Activated B cell treated with CpG ODN at 0.5 μM for 24 hours (primary cell): Measurements from ENCODE around the gene PNRC2. TPM values are rescaled to one million over a fixed set of nuclear protein-coding genes. Genes with fewer than 3 reads are reported as not detected.

Experiments
- ATAC-seq: fragments of 200-7000 bp; cut with Tn5 transposase; one replicate; pipeline ENCODE4 v1.10.0; 2021; ENCODE audit warnings: low read depth, mild to moderate bottlenecking, moderate library complexity
- CTCF ChIA-PET: fragments of 350-600 bp; sonication (Branson Sonifier 250); formaldehyde crosslinking; loops from one replicate; lab custom pipeline; 2021; ENCODE audit warnings: antibody characterized with exemption; lab: Charles Lee
- POLR2A ChIA-PET: fragments of 350-600 bp; sonication (Branson Sonifier 250); formaldehyde crosslinking; loops from one replicate; lab custom pipeline; 2021; ENCODE audit warnings: antibody characterized with exemption; lab: Charles Lee
- DNase-seq: peaks from one replicate; pipeline ENCODE4 v3.0.0; 2022
- H3K27ac Mint-ChIP-seq: one replicate; pipeline ENCODE4 v1.8.0; 2020; ENCODE audit warnings: mixed read lengths
- H3K27me3 Mint-ChIP-seq: one replicate; pipeline ENCODE4 v1.8.0; 2021; ENCODE audit warnings: mixed read lengths
- H3K36me3 Mint-ChIP-seq: one replicate; pipeline ENCODE4 v1.8.0; 2021; ENCODE audit warnings: low read depth, mixed read lengths
- H3K4me1 Mint-ChIP-seq: one replicate; pipeline ENCODE4 v1.8.0; 2021; ENCODE audit warnings: mixed read lengths
- H3K4me3 Mint-ChIP-seq: one replicate; pipeline ENCODE4 v1.8.0; 2020; ENCODE audit warnings: mild to moderate bottlenecking, mixed read lengths
- H3K9me3 Mint-ChIP-seq: one replicate; pipeline ENCODE4 v1.8.0; 2020; ENCODE audit warnings: mixed read lengths
- intact Hi-C: fragments of 100-400 bp; cut with micrococcal nuclease; formaldehyde crosslinking; loops from one replicate; pipeline ENCODE4 v1.15.1; 2024
- total RNA-seq: library from RNA; stranded (reverse); gene quantifications from 2 replicates; pipeline ENCODE4 v1.2.3, GENCODE V29; 2022
- TF ChIP-seq, protein P1 (sequence below): fragments of 200-600 bp; IDR thresholded peaks from one replicate; pipeline ENCODE4 v1.8.0; 2022; ENCODE audit warnings: antibody characterized with exemption, mild to moderate bottlenecking

Gene PNRC2
- total RNA-seq, 1 donor from 2014 or later = 184 TPM

DNA sequence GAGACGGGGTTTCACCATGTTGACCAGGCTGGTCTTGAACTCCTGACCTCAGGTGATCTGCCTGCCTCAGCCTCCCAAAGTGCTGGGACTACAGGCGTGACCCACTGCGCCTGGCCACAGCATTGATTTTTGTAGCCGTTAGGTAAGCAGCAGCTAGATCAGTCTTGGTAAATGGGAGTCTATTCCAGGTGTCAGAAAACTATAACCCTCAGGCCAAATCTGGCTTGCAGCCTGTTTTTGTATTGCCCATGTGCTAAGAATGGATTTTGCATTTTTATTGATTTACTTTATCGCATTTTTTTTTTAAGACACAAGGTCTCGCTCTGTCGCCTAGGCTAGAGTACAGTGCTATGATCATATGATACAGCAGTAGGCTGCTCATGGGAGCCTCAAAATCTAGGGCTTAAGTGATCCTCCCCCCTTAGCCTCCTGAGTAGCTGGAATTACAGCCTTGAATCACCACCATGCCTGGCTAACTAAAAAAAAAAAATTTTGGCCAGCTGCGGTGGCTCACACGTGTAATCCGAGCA lies 37.1 kb downstream of the PNRC2 start:
- POLR2A ChIA-PET = no interaction called here
- intact Hi-C loops = no loop called here
- H3K4me1 Mint-ChIP-seq = peaks cover 2% of the 10 kb centered on the region
- no peak overlapping the region for H3K4me3 Mint-ChIP-seq
- CTCF ChIA-PET = no interaction called here
- no peak overlapping the region for H3K27ac Mint-ChIP-seq
- ATAC-seq (no peak), DNase-seq (no peak)
- TF ChIP-seq, protein P1, sequence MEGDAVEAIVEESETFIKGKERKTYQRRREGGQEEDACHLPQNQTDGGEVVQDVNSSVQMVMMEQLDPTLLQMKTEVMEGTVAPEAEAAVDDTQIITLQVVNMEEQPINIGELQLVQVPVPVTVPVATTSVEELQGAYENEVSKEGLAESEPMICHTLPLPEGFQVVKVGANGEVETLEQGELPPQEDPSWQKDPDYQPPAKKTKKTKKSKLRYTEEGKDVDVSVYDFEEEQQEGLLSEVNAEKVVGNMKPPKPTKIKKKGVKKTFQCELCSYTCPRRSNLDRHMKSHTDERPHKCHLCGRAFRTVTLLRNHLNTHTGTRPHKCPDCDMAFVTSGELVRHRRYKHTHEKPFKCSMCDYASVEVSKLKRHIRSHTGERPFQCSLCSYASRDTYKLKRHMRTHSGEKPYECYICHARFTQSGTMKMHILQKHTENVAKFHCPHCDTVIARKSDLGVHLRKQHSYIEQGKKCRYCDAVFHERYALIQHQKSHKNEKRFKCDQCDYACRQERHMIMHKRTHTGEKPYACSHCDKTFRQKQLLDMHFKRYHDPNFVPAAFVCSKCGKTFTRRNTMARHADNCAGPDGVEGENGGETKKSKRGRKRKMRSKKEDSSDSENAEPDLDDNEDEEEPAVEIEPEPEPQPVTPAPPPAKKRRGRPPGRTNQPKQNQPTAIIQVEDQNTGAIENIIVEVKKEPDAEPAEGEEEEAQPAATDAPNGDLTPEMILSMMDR = no peak
- no peaks in the 10 kb centered on the region for H3K27me3 Mint-ChIP-seq
- H3K9me3 Mint-ChIP-seq = no peaks in the 10 kb centered on the region
- no peaks in the 10 kb centered on the region for H3K36me3 Mint-ChIP-seq

- Mint-ChIP-seq H3K36me3 (no peaks in the 10 kb centered on the region), H3K27ac (no peak overlapping the region), H3K4me1 (no peaks in the 10 kb centered on the region), H3K4me3 (no peak overlapping the region), H3K9me3 (no peaks in the 10 kb centered on the region), H3K27me3 (no peaks in the 10 kb centered on the region)
- DNase-seq (no peak), ATAC-seq (no peak)
- TF ChIP-seq, protein P1 = no peak
- intact Hi-C loops = no loop called here
- ChIA-PET POLR2A (interaction anchor here (0.6 kb wide), 1 partner anchor 397 kb away, joined by 5 read pairs; no protein-coding TSS in a partner anchor), CTCF (no interaction called here)
Measured at GRCh38 chr1:23997812-23998211, 38.2 kb downstream of the PNRC2 start.

DNA sequence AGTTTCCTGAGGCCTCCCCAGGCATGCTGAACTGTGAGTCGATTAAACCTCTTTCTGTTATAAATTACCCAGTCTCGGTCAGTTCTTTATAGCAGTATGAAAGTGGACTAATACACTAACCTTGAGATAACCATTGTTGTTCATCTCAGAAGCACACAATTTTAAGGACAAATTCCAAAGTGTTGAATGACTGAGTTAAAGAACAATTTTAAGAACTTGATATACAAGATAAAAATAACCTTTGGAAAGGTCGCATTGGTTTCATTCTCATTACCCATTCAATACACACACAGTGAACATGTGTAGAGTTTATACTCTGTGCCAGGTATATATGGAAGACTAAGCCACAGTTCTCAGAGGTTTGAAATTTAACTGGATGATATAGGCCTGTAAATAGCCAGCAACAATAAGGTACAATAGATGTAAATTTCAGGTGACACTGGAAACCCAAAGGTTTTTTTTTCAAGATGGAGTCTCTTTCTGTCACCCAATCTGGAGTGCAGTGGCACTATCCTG lies 39.6 kb downstream of the PNRC2 start:
- Mint-ChIP-seq H3K9me3 (no peaks in the 10 kb centered on the region), H3K4me3 (no peak overlapping the region)
- CTCF ChIA-PET = no interaction called here

DNA sequence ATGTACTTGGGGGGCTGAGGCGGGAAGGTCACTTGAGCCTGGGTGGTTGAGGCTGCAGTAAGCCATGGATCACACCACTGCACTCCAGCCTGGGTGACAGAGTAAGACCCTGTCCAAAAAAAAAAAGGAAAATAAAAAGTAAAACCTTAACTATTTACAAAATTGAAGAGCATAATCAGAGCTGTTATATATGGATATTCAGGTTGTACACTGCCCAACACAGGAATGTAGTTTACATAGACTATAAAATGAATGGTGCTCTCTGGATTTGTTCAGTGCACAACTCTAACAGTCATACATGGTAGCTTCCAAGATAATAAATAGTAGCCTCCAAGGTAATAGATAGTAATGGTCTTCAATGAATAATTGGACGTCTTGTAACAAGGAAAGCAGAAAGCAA lies 43.1 kb downstream of the PNRC2 start:
- H3K4me1 Mint-ChIP-seq = peaks cover 8% of the 10 kb centered on the region
- intact Hi-C loops = no loop called here
- ChIA-PET CTCF (interaction anchor here (1.3 kb wide), 1 partner anchor 26 kb away, joined by 3 read pairs; no protein-coding TSS in a partner anchor), POLR2A (no interaction called here)
- H3K36me3 Mint-ChIP-seq = no peaks in the 10 kb centered on the region
- no peak overlapping the region for H3K4me3 Mint-ChIP-seq
- peaks cover 4% of the 10 kb centered on the region for H3K27me3 Mint-ChIP-seq
- DNase-seq (no peak), ATAC-seq (no peak)
- TF ChIP-seq, protein P1 = no peak
- H3K27ac Mint-ChIP-seq = no peak overlapping the region
- no peaks in the 10 kb centered on the region for H3K9me3 Mint-ChIP-seq

More for the DNA sequence above, 39.6 kb downstream of the PNRC2 start:
- Mint-ChIP-seq H3K27ac (no peak overlapping the region), H3K27me3 (no peaks in the 10 kb centered on the region), H3K36me3 (no peaks in the 10 kb centered on the region), H3K4me1 (peaks cover 8% of the 10 kb centered on the region)
- no peak for DNase-seq
- no peak for ATAC-seq
- TF ChIP-seq, protein P1 = no peak
- intact Hi-C loops = no loop called here
- POLR2A ChIA-PET = no interaction called here

DNA sequence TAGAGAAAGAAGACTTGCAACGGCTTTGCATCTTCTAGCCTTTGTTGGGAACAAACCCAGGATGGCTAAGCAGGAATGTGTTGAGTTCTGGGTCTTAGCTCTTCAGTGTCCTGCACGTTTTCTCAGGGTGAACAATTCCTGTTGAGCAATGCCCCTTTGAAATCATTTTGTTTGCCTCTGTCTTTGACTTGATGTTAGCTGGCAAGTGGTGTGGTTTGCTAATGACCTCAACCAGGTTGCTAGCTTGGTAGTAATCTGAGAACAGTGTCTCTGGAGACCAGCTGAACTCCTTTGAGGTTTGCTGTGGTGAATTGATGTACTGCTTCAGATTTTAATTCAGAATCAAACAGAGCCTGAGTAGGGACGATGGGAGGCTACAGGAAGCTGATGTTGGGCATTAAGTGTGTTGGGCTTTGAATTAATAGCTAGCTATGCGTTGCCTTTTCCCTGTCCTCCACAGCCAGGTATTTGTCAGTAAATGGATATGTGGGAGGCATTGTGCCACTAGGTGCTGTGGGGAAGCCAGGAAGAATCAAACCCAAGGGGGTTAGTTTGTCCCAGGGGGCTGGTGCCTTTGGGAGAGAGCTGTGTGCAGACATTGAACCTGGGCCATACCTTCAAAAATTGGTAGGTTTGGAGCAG lies 43.8 kb downstream of the PNRC2 start:
- no peaks in the 10 kb centered on the region for H3K36me3 Mint-ChIP-seq
- H3K9me3 Mint-ChIP-seq = no peaks in the 10 kb centered on the region
- no peak overlapping the region for H3K27ac Mint-ChIP-seq
- ATAC-seq (peak; percentile 78), DNase-seq (no peak)
- TF ChIP-seq, protein P1 = no peak
- H3K4me3 Mint-ChIP-seq = no peak overlapping the region
- intact Hi-C loops = no loop called here
- ChIA-PET CTCF (interaction anchor here (1.3 kb wide), 1 partner anchor 25 kb away, joined by 3 read pairs; no protein-coding TSS in a partner anchor), POLR2A (interaction anchor here (0.6 to 1.3 kb wide), 2 partner anchors 23 to 583 kb away, joined by 5 read pairs; partner anchors contain the start of gene SRSF10)
- peaks cover 6% of the 10 kb centered on the region for H3K27me3 Mint-ChIP-seq
- peaks cover 8% of the 10 kb centered on the region for H3K4me1 Mint-ChIP-seq
